ENCODE data around the gene BTBD19. TPM values are rescaled to one million over a fixed set of nuclear protein-coding genes. Genes with fewer than 3 reads are reported as not detected.
"Not testable (repeated sequence)": the region's sequence is repeated elsewhere in the genome, so short reads cannot be mapped to it uniquely, and the experiment has no call there.

Gene BTBD19
- total RNA-seq, 1 experiment from 2014 or later: 4.0 TPM

DNA sequence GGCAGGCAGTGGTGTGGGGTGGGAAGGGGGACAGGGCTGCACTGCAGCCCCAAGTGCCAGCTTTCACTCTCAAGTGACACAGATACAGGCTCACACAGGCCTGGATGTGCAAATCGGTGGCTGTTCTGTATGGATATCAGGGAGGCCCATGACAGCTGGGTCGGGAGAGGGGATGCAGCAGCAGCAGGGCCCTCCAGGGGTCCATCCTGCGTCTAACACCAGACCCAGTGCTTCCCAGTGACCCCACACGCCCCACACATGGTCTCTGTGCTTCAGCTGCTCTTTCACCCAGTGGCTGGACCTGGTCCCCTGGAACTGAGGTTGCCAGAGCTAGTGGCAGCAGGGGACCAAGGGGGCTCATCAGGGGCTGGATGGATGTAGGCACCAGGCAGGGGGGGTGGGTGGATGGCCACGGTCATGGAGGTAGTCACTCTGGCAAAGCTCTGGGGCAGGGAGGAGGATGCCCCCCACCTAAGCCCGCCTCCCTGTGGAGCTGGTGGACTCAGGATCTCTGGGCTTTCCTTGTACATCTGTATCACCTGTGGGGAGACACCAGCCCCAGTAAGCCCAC lies 13.9 kb downstream of the BTBD19 start:
- Histone ChIP-seq H3K36me3 (peaks cover 7% of the 10 kb centered on the region), H3K4me1 (replicated peaks) (peaks cover 18% of the 10 kb centered on the region), H3K27ac (no peak overlapping the region), H3K4me3 (no peak overlapping the region), H3K27me3 (replicated peaks) (no peaks in the 10 kb centered on the region), H3K9me3 (replicated peaks) (no peaks in the 10 kb centered on the region)
- DNase-seq (ENCODE audit: low read depth in 1 of 2, low spot score in 2 of 2): no peak

DNA sequence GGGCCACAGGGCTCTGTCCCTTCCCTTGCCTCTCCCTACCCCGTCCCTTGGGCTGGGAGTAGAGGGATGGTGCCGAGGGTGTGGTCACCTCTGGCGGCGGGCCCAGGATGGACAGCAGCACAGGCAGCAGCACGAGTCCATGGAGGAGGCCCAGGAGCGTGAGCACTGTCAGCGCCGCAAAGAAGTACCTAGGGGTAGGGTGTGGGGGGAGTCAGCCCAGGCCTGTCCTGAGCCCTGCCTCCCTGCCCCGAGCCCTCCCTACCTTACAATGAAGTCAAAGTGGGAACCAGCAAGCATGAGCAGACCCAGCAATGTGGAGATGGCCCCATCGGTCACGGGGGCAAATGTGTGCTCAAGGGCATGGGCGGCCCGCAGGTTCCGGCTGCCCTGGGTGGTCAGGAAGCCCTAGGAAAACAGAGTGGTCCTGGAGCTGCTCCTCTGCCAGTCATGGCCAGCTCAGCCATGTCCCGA lies 14.7 kb downstream of the BTBD19 start:
- no peak overlapping the region for H3K4me3 ChIP-seq
- H3K9me3 ChIP-seq (replicated peaks): no peaks in the 10 kb centered on the region
- H3K27me3 ChIP-seq (replicated peaks): no peaks in the 10 kb centered on the region
- peaks cover 7% of the 10 kb centered on the region for H3K36me3 ChIP-seq
- no peak for DNase-seq (ENCODE audit: low read depth in 1 of 2, low spot score in 2 of 2)
- peaks cover 18% of the 10 kb centered on the region for H3K4me1 ChIP-seq (replicated peaks)
- no peak overlapping the region for H3K27ac ChIP-seq

DNA sequence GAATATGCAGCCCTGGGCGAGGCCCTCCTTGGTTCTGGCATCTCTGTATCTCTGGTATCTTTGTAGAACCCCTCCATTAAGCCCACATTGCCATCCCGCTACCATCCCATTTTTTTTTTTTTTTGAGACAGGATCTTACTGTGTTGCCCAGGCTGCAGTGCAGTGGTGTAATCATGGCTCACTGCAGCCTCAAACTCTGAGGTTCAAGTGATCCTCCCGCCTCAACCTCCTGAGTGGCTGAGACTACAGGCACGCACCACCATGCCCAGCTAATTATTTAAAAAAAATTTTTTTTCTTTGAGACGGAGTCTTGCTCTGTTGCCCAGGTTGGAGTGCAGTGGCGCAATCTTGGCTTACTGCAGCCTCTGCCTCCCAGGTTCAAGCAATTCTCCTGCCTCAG lies 16.1 kb downstream of the BTBD19 start:
- not testable (repeated sequence) for DNase-seq (ENCODE audit: low read depth in 1 of 2, low spot score in 2 of 2); H3K4me3 ChIP-seq; H3K27me3 ChIP-seq (replicated peaks); H3K9me3 ChIP-seq (replicated peaks); H3K27ac ChIP-seq; H3K36me3 ChIP-seq; H3K4me1 ChIP-seq (replicated peaks)

DNA sequence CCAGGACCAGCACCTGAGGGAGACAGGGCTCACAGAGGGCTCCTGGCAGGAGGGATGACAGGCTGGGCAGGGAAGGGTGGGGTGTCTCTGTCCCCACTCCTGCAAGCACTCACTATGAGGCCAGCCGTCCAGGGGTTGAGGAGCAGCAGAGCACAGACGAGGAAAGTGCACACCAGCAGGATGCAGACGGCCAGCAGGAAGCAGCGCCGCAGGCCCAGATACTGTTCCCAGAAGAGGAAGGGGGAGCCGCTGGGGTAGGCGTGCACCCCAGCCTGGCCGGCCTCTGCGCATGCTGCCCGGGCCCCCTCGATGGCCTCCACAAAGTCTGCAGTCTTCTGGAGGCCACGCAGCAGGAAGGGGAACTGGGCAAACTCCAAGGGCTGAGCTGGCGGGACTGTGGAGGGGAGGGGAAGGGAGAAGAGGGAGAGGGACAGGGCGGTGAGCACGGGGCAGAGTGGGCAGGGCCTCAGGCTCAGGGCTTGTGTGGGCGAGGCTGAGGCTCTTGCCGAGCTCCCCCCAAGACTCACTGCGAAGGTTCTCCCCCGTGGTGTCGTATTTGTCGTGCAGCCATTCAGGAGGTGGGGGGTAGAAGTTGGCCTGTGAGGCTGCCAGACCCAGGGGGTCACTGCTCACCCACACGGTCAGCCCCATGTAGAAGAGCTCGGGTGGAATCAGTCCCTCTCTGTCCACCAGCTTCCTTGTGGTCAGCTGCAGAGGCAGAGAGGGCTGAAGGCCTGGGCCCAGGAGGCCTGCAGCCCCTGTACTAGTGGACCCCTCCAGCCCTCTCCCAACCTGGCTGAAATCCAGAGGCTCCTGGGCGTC lies 18.3 kb downstream of the BTBD19 start:
- H3K4me3 ChIP-seq: no peak overlapping the region

DNA sequence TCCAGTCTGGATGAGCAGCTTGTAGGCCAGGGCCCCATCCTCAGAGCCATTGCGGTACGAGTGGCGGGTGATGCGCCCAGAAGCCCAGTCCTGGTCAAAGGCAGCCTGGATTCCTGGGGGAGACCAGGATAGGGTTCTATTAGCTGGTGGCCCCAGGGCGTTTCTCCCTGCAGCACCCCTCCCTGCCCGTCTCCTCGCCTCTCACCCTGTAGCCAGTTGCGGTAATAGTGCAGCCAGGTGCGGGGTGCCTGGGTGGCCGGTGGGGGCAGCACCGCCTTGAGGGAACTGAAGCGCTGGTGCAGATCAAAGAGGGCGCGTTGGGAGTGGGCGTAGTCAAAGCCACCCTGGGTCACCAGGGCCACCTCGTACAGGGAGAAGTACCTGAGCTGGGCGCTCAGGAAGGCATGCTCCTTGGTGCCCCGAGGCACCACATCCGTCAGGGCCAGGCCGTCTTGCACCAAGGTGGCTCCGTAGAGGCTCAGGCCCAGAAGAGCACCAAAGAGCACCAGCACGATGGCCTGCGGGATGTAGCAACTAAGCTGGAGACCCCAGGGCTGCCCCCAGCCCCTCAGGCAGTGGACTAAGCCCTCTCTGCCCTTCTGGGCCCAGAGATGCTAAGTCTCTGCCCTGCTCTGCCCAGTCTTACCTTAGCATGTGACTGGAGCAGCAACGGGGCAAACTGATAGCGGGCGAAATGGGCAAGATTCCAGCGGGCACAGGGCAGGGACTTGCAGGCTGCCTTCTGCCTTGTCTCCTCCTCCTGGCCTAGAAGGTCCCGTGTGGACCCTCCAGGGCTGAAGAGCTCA lies 19.1 kb downstream of the BTBD19 start:
- DNase-seq (ENCODE audit: low read depth in 1 of 2, low spot score in 2 of 2): no peak
- Histone ChIP-seq H3K4me1 (replicated peaks) (peaks cover 8% of the 10 kb centered on the region), H3K27me3 (replicated peaks) (no peaks in the 10 kb centered on the region), H3K9me3 (replicated peaks) (no peaks in the 10 kb centered on the region), H3K4me3 (no peak overlapping the region), H3K36me3 (peaks cover 22% of the 10 kb centered on the region), H3K27ac (no peak overlapping the region)

More for the DNA sequence above, 18.3 kb downstream of the BTBD19 start:
- DNase-seq (ENCODE audit: low read depth in 1 of 2, low spot score in 2 of 2): no peak
- no peaks in the 10 kb centered on the region for H3K27me3 ChIP-seq (replicated peaks)
- no peaks in the 10 kb centered on the region for H3K4me1 ChIP-seq (replicated peaks)
- no peak overlapping the region for H3K27ac ChIP-seq
- peaks cover 17% of the 10 kb centered on the region for H3K36me3 ChIP-seq
- H3K9me3 ChIP-seq (replicated peaks): no peaks in the 10 kb centered on the region

DNA sequence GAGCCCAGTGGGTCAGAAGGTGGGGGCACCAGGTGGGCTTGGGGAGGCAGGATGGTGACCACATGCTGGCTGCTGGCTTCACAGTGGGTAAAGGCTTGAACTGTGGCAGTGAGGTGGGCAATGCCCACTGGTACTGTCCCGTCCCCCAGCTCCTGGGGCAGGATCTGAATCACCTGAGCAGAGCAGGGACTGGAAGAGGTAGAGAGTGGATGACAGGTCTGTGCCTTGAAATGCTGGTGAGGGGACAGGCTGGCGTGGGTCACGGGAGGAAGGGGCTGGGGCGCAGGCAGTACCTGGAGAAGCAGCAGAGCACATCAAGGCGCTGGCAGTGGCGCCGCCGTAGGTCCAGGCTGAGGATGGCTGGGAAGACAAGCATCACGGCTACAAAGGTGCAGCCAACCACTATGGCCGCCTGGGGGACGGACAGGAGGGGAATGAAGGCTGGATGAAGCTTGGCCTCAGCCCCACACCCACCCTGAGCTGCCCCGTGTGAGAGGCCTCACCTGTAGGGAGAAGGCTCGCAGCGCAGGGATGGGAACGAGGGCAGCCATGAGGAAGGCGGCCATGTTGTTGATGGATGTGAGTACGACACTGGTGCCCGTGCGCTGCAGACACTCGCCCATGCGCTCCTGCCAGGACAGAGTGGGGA lies 19.8 kb downstream of the BTBD19 start:
- Histone ChIP-seq H3K4me1 (replicated peaks) (peaks cover 15% of the 10 kb centered on the region), H3K36me3 (peaks cover 19% of the 10 kb centered on the region), H3K27me3 (replicated peaks) (no peaks in the 10 kb centered on the region)

DNA sequence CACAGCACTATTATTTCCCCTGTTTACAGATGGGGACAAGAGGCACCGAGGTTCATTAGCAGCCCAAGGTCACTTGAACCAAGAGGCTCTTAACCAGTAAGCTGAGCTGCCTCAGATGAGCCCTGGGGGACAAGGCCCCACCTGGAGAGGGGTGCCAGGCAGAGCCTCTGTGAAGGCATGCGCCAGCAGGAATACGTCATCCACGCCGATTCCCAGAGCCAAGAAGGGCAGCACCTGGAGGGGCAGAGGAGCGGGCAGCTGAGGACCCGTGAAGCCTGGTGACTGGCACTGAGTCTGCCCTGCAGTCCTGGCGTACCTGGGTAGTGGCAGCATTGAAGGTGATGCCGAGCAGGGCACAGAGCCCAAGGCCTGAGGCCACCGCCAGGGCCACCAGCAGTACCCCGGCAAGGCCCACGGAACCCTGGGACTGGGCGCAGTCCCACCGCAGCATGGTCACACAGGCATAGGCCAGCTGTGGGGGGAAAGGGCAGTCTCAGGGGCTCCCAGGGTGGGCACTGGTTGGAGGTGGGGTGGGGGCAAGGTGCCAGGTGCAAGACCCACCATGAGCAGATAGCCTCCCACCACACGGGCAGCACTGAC lies 20.6 kb downstream of the BTBD19 start:
- Histone ChIP-seq H3K9me3 (replicated peaks) (no peaks in the 10 kb centered on the region), H3K4me3 (no peak overlapping the region), H3K36me3 (peaks cover 19% of the 10 kb centered on the region), H3K27ac (no peak overlapping the region), H3K4me1 (replicated peaks) (peaks cover 15% of the 10 kb centered on the region), H3K27me3 (replicated peaks) (no peaks in the 10 kb centered on the region)
- DNase-seq (ENCODE audit: low read depth in 1 of 2, low spot score in 2 of 2): no peak

More for the DNA sequence above, 19.8 kb downstream of the BTBD19 start:
- no peak for DNase-seq (ENCODE audit: low read depth in 1 of 2, low spot score in 2 of 2)
- Histone ChIP-seq H3K27ac (no peak overlapping the region), H3K4me3 (no peak overlapping the region), H3K9me3 (replicated peaks) (no peaks in the 10 kb centered on the region)

DNA sequence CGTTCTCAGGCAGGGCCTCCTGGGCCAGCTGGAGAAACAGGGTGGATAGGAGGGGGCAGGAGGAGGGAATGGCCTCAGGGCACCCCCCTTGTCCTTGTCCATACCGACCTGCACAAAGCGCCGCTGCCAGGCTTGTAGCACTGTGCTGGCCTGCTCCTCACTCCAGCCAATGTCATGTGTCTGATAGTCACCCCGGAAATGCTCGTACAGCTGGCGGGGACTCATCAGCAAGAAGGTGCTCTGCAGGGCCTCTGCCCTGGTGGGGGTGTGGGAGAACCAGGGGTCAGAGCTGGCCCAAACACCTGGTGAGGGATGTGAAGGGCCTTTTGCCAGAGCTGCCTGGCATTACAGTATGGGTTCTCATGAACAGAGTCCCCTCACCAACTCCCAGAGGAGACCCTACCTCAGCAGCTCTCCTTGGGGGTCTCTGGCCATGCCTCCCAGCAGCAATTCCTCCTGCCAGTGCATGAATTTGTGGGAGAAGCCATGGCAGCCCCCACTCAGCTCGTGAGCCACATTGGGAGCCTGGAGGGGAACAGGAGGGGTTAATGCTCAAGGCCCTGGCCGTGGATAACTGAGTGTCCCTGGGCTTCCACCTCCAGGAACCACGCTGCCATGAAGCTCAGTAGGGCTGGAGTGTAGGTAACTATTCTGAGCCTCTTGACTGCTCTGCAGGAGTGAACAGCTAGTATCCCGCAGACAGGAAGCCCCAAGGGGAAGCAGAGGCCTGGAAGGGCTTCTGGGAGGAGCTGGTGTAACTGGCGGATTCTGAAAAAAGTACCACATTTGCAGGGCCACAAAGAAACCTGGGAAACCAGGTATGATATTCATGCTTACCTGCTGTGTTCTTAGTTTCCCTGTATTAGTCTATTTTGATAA lies 21.4 kb downstream of the BTBD19 start:
- Histone ChIP-seq H3K9me3 (replicated peaks) (no peaks in the 10 kb centered on the region), H3K4me3 (no peak overlapping the region), H3K27ac (no peak overlapping the region), H3K27me3 (replicated peaks) (no peaks in the 10 kb centered on the region), H3K4me1 (replicated peaks) (peaks cover 15% of the 10 kb centered on the region), H3K36me3 (peaks cover 19% of the 10 kb centered on the region)
- DNase-seq (ENCODE audit: low read depth in 1 of 2, low spot score in 2 of 2): no peak

DNA sequence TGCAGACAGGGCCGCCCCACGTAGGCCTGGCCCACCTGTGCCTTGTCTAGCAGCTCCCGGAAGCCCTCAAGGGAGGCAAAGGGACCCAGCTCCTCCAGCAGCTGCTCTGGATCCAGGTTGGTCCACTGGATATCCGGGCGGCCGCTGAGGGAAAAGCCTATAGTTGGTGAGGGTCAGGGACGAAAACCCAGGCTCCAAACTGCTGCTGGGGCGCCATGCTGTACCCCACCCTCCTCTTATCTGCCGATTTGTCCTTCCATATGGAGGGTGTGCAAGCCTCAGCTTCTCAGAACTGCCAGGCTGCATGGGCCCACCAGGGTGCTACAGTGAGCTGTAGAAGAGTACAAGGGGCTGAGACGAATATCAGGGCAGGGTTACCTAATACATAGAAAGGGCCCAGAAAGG lies 22.6 kb downstream of the BTBD19 start:
- Histone ChIP-seq H3K27ac (no peak overlapping the region), H3K36me3 (peaks cover 19% of the 10 kb centered on the region), H3K9me3 (replicated peaks) (no peaks in the 10 kb centered on the region), H3K4me3 (no peak overlapping the region), H3K27me3 (replicated peaks) (no peaks in the 10 kb centered on the region), H3K4me1 (replicated peaks) (peaks cover 18% of the 10 kb centered on the region)
- DNase-seq (ENCODE audit: low read depth in 1 of 2, low spot score in 2 of 2): no peak

DNA sequence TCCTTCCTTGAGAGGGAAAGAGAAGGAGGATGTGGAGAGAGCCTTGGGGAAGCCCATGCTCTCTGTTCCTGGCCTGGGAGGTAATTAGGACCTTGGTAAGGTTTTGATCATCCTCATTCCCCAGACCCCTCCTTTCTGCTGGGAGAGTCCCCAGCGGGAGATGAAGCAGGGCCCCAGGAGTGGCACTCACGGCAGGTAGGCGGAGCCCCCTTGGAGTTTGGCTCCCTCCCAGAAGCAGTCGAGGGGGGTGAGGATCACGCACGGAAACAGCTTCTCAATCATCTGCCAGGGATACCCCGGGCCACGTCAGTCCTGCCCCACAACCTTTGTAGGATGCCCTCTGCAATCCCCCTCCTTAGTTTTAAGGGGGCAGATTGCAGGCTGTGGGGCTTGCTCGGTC lies 23.2 kb downstream of the BTBD19 start:
- no peak for DNase-seq (ENCODE audit: low read depth in 1 of 2, low spot score in 2 of 2)
- Histone ChIP-seq H3K4me1 (replicated peaks) (peaks cover 23% of the 10 kb centered on the region), H3K27me3 (replicated peaks) (no peaks in the 10 kb centered on the region), H3K4me3 (no peak overlapping the region), H3K9me3 (replicated peaks) (no peaks in the 10 kb centered on the region), H3K36me3 (peaks cover 22% of the 10 kb centered on the region), H3K27ac (no peak overlapping the region)

DNA sequence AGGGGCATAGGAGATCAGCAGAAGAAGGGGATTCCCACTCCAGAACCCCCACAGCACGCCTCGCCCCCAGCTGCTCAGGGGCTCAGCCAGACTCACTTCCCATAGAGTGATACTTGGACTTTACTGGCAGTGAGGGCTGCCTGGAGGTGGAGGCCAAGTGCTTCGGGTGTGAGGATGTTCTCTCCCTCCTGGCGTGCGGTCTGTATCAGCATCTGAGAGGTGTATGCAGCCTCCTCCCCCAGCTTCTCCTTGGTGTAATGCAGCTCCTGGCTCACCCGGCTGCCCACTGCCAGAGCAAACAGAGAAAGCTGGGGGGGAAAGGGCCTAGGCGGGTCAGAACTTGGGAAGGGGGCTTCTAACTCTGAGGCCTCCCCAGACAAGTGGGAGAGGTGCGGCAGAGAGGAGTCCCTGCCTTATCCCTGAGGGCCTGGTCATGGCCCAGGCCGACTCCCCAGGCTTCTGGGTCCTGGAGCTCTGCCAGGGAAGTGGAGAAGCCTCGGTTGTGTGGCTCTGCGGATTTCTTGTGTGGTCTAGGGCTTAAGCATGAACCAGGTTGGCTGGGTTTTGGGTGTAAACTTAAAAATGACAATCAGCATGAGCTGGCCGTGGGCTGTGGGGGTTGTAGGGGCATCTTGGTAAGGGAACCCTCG lies 23.9 kb downstream of the BTBD19 start:
- peaks cover 23% of the 10 kb centered on the region for H3K36me3 ChIP-seq
- no peak overlapping the region for H3K27ac ChIP-seq
- H3K27me3 ChIP-seq (replicated peaks): no peaks in the 10 kb centered on the region
- peaks cover 23% of the 10 kb centered on the region for H3K4me1 ChIP-seq (replicated peaks)
- peak; percentile 69 to 84 for DNase-seq (ENCODE audit: low read depth in 1 of 2, low spot score in 2 of 2)
- no peak overlapping the region for H3K4me3 ChIP-seq
- no peaks in the 10 kb centered on the region for H3K9me3 ChIP-seq (replicated peaks)

DNA sequence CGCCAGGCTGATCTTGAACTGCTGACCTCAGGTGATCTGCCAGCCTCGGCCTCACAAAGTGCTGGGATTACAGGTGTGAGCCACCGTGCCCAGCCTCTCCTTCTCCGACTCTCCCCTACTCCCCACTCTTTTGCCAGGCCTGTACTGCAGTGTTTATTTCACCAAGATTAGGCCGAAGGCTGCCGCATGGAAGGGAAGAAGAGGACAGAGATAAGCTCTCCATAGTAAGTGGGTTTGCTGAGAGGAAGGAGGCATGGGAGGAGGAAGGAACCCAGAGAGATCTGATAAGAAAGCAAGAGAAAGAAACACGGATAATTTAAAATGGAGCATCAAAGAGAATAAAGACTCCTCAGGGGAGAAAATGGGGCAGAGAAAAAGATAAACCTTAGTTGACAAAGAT lies 26.0 kb downstream of the BTBD19 start:
- peaks cover 28% of the 10 kb centered on the region for H3K36me3 ChIP-seq
- H3K9me3 ChIP-seq (replicated peaks): no peaks in the 10 kb centered on the region
- no peaks in the 10 kb centered on the region for H3K27me3 ChIP-seq (replicated peaks)
- H3K4me1 ChIP-seq (replicated peaks): peaks cover 30% of the 10 kb centered on the region
- no peak for DNase-seq (ENCODE audit: low read depth in 1 of 2, low spot score in 2 of 2)
- H3K4me3 ChIP-seq: no peak overlapping the region
- no peak overlapping the region for H3K27ac ChIP-seq
